ENCODE results near the gene PRCC.

The PRCC gene

GRCh38 chr1:156733989-156734584 lies 33.2 kb upstream of the PRCC start:
- Histone ChIP-seq H3K27ac (ENCODE audit: low read depth in 2 of 2, low read length in 2 of 2) (no peak overlapping the region), H3K4me3 (ENCODE audit: low read length in 2 of 2) (no peak overlapping the region), H3K4me1 (ENCODE audit: control insufficient read depth in 2 of 2, insufficient read depth in 2 of 2, low read length in 2 of 2) (peaks cover under 1 to 3% of the 10 kb centered on the region in 2 donors), H3K9ac (ENCODE audit: low read depth in 1 of 2, low read length in 2 of 2) (no peak overlapping the region), H3K36me3 (ENCODE audit: control insufficient read depth in 2 of 2, insufficient read depth in 2 of 2, low read length in 2 of 2) (peaks cover 28 to 42% of the 10 kb centered on the region in 2 donors), H3K9me3 (ENCODE audit: control insufficient read depth in 2 of 2, low read length in 2 of 2) (no peaks in the 10 kb centered on the region), H3K27me3 (ENCODE audit: control insufficient read depth in 2 of 2, insufficient read depth in 2 of 2, low read length in 2 of 2) (no peaks in the 10 kb centered on the region)

- Histone ChIP-seq H3K4me3 (ENCODE audit: low read length in 2 of 2) (no peak overlapping the region), H3K27me3 (ENCODE audit: control insufficient read depth in 2 of 2, insufficient read depth in 2 of 2, low read length in 2 of 2) (no peaks in the 10 kb centered on the region), H3K36me3 (ENCODE audit: control insufficient read depth in 2 of 2, insufficient read depth in 2 of 2, low read length in 2 of 2) (peaks cover 26 to 35% of the 10 kb centered on the region in 2 donors), H3K27ac (ENCODE audit: low read depth in 2 of 2, low read length in 2 of 2) (no peak overlapping the region), H3K9ac (ENCODE audit: low read depth in 1 of 2, low read length in 2 of 2) (no peak overlapping the region), H3K4me1 (ENCODE audit: control insufficient read depth in 2 of 2, insufficient read depth in 2 of 2, low read length in 2 of 2) (peaks cover 11 to 12% of the 10 kb centered on the region in 2 donors), H3K9me3 (ENCODE audit: control insufficient read depth in 2 of 2, low read length in 2 of 2) (no peaks in the 10 kb centered on the region)
These were observed 28.9 kb upstream of the PRCC start for GRCh38 chr1:156738407-156738806.

- Histone ChIP-seq H3K4me3 (ENCODE audit: low read length in 2 of 2) (no peak overlapping the region), H3K36me3 (ENCODE audit: control insufficient read depth in 2 of 2, insufficient read depth in 2 of 2, low read length in 2 of 2) (peaks cover 24 to 35% of the 10 kb centered on the region in 2 donors), H3K27me3 (ENCODE audit: control insufficient read depth in 2 of 2, insufficient read depth in 2 of 2, low read length in 2 of 2) (no peaks in the 10 kb centered on the region), H3K27ac (ENCODE audit: low read depth in 2 of 2, low read length in 2 of 2) (no peak overlapping the region), H3K4me1 (ENCODE audit: control insufficient read depth in 2 of 2, insufficient read depth in 2 of 2, low read length in 2 of 2) (peaks cover 11 to 12% of the 10 kb centered on the region in 2 donors), H3K9me3 (ENCODE audit: control insufficient read depth in 2 of 2, low read length in 2 of 2) (no peaks in the 10 kb centered on the region), H3K9ac (ENCODE audit: low read depth in 1 of 2, low read length in 2 of 2) (no peak overlapping the region)
These were observed 28.4 kb upstream of the PRCC start for GRCh38 chr1:156738916-156739315.

- Histone ChIP-seq H3K27me3 (ENCODE audit: control insufficient read depth in 2 of 2, insufficient read depth in 2 of 2, low read length in 2 of 2) (no peaks in the 10 kb centered on the region), H3K36me3 (ENCODE audit: control insufficient read depth in 2 of 2, insufficient read depth in 2 of 2, low read length in 2 of 2) (peaks cover 22 to 41% of the 10 kb centered on the region in 2 donors), H3K4me1 (ENCODE audit: control insufficient read depth in 2 of 2, insufficient read depth in 2 of 2, low read length in 2 of 2) (peaks cover 11 to 12% of the 10 kb centered on the region in 2 donors), H3K9me3 (ENCODE audit: control insufficient read depth in 2 of 2, low read length in 2 of 2) (no peaks in the 10 kb centered on the region), H3K4me3 (ENCODE audit: low read length in 2 of 2) (peak overlapping the region; percentile 79 to 97), H3K27ac (ENCODE audit: low read depth in 2 of 2, low read length in 2 of 2) (peak overlapping the region; percentile 18 to 92), H3K9ac (ENCODE audit: low read depth in 1 of 2, low read length in 2 of 2) (peak overlapping the region; percentile 64 to 93)
These were observed 27.0 kb upstream of the PRCC start for GRCh38 chr1:156740237-156740740.

GRCh38 chr1:156740741-156741480 lies 26.4 kb upstream of the PRCC start, which contains the start of gene MRPL24:
Gene MRPL24, minus strand, starts transcription at chr1:156741088. Its CDS starts 2,384 bp downstream, at chr1:156738704.
- H3K27me3 ChIP-seq (ENCODE audit: control insufficient read depth in 2 of 2, insufficient read depth in 2 of 2, low read length in 2 of 2), result no peaks in the 10 kb centered on the region
- H3K36me3 ChIP-seq (ENCODE audit: control insufficient read depth in 2 of 2, insufficient read depth in 2 of 2, low read length in 2 of 2), result peaks cover 20 to 44% of the 10 kb centered on the region in 2 donors
- H3K4me1 ChIP-seq (ENCODE audit: control insufficient read depth in 2 of 2, insufficient read depth in 2 of 2, low read length in 2 of 2), result peaks cover 14 to 17% of the 10 kb centered on the region in 2 donors

GRCh38 chr1:156741481-156741983 lies 25.8 kb upstream of the PRCC start:
- Histone ChIP-seq H3K4me3 (ENCODE audit: low read length in 2 of 2) (peak overlapping the region; percentile 14 to 71), H3K4me1 (ENCODE audit: control insufficient read depth in 2 of 2, insufficient read depth in 2 of 2, low read length in 2 of 2) (peaks cover 19 to 23% of the 10 kb centered on the region in 2 donors), H3K36me3 (ENCODE audit: control insufficient read depth in 2 of 2, insufficient read depth in 2 of 2, low read length in 2 of 2) (peaks cover 20 to 41% of the 10 kb centered on the region in 2 donors), H3K9me3 (ENCODE audit: control insufficient read depth in 2 of 2, low read length in 2 of 2) (no peaks in the 10 kb centered on the region), H3K27ac (ENCODE audit: low read depth in 2 of 2, low read length in 2 of 2) (peak overlapping the region; percentile 81 to 92), H3K27me3 (ENCODE audit: control insufficient read depth in 2 of 2, insufficient read depth in 2 of 2, low read length in 2 of 2) (no peaks in the 10 kb centered on the region), H3K9ac (ENCODE audit: low read depth in 1 of 2, low read length in 2 of 2) (peak overlapping the region; percentile 21 to 24)

More at GRCh38 chr1:156740741-156741480, 26.4 kb upstream of the PRCC start, which contains the start of gene MRPL24:
- peak within 1 kb of the TSS; percentile 64 to 93 for H3K9ac ChIP-seq (ENCODE audit: low read depth in 1 of 2, low read length in 2 of 2)
- no peaks in the 10 kb centered on the region for H3K9me3 ChIP-seq (ENCODE audit: control insufficient read depth in 2 of 2, low read length in 2 of 2)
- H3K27ac ChIP-seq (ENCODE audit: low read depth in 2 of 2, low read length in 2 of 2), result peak within 1 kb of the TSS; percentile 81 to 92
- H3K4me3 ChIP-seq (ENCODE audit: low read length in 2 of 2), result peak within 1 kb of the TSS; percentile 79 to 97

GRCh38 chr1:156742017-156742416 lies 25.3 kb upstream of the PRCC start:
- H3K27me3 ChIP-seq (ENCODE audit: control insufficient read depth in 2 of 2, insufficient read depth in 2 of 2, low read length in 2 of 2), result no peaks in the 10 kb centered on the region
- no peaks in the 10 kb centered on the region for H3K9me3 ChIP-seq (ENCODE audit: control insufficient read depth in 2 of 2, low read length in 2 of 2)
- H3K36me3 ChIP-seq (ENCODE audit: control insufficient read depth in 2 of 2, insufficient read depth in 2 of 2, low read length in 2 of 2), result peaks cover 16 to 36% of the 10 kb centered on the region in 2 donors
- no peak overlapping the region for H3K9ac ChIP-seq (ENCODE audit: low read depth in 1 of 2, low read length in 2 of 2)
- peak overlapping the region in 1 of 2 donors; percentile 92 for H3K27ac ChIP-seq (ENCODE audit: low read depth in 2 of 2, low read length in 2 of 2)
- H3K4me1 ChIP-seq (ENCODE audit: control insufficient read depth in 2 of 2, insufficient read depth in 2 of 2, low read length in 2 of 2), result peaks cover 23 to 27% of the 10 kb centered on the region in 2 donors
- H3K4me3 ChIP-seq (ENCODE audit: low read length in 2 of 2), result no peak overlapping the region

GRCh38 chr1:156742801-156743200 lies 24.5 kb upstream of the PRCC start:
- Histone ChIP-seq H3K9me3 (ENCODE audit: control insufficient read depth in 2 of 2, low read length in 2 of 2) (no peaks in the 10 kb centered on the region), H3K9ac (ENCODE audit: low read depth in 1 of 2, low read length in 2 of 2) (no peak overlapping the region), H3K27me3 (ENCODE audit: control insufficient read depth in 2 of 2, insufficient read depth in 2 of 2, low read length in 2 of 2) (no peaks in the 10 kb centered on the region), H3K4me3 (ENCODE audit: low read length in 2 of 2) (no peak overlapping the region), H3K27ac (ENCODE audit: low read depth in 2 of 2, low read length in 2 of 2) (no peak overlapping the region), H3K36me3 (ENCODE audit: control insufficient read depth in 2 of 2, insufficient read depth in 2 of 2, low read length in 2 of 2) (peaks cover 14 to 30% of the 10 kb centered on the region in 2 donors), H3K4me1 (ENCODE audit: control insufficient read depth in 2 of 2, insufficient read depth in 2 of 2, low read length in 2 of 2) (peaks cover 29 to 34% of the 10 kb centered on the region in 2 donors)

DNA sequence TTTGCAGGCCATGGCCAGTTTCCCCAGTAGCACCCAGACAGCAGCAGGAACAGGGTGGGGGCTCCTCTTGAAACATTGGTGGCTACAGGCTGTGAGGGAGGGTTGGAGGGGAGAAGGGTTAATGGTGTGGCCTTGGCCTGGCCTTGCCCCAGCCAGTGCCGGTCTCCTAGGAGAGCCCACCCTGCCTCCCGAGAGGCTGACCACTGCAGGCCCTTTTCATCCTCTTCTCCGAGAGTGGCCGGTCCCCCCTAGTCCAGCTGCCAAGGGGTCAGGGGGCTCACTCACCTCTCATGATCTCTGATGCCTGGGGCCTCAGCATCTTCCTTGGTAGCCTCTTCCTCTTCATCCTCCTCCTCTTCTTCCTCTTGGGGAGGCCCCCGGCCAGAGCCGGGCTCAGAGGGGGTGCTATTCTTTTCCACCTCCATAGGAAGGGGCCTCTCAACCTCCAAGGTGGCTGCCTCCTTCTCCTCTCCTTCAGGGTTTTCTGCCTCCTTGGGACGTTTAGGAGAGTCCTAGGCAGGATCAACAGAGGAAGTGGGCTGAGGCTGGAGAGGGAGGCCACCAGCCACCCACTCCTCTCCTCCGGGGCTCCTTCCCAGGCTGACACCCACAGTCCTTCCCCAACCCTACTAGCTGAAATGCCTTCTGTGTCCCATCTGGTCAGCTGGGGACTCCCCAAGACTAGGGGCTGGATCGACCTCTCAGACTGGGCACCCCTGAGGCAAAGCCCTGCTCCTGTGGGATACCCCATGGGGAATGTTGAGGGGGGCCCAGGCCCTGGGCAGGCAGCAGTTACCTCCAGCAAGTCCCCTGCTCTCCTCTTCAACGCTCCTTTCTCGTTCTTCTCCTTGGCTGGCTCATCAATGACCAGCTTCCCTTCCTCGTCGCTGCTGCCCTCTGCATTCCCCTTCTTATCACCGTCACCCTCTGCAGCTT lies 23.7 kb upstream of the PRCC start:
- peaks cover 38 to 42% of the 10 kb centered on the region in 2 donors for H3K4me1 ChIP-seq (ENCODE audit: control insufficient read depth in 2 of 2, insufficient read depth in 2 of 2, low read length in 2 of 2)
- H3K9ac ChIP-seq (ENCODE audit: low read depth in 1 of 2, low read length in 2 of 2), result no peak overlapping the region
- H3K27ac ChIP-seq (ENCODE audit: low read depth in 2 of 2, low read length in 2 of 2), result no peak overlapping the region
- no peak overlapping the region for H3K4me3 ChIP-seq (ENCODE audit: low read length in 2 of 2)
- H3K27me3 ChIP-seq (ENCODE audit: control insufficient read depth in 2 of 2, insufficient read depth in 2 of 2, low read length in 2 of 2), result no peaks in the 10 kb centered on the region
- H3K36me3 ChIP-seq (ENCODE audit: control insufficient read depth in 2 of 2, insufficient read depth in 2 of 2, low read length in 2 of 2), result peaks cover 14 to 28% of the 10 kb centered on the region in 2 donors
- no peaks in the 10 kb centered on the region for H3K9me3 ChIP-seq (ENCODE audit: control insufficient read depth in 2 of 2, low read length in 2 of 2)

Measured in mucosa of rectum (tissue), 2 donors.